ENCODE data around the gene PIK3R6. TPM values are rescaled to one million over a fixed set of nuclear protein-coding genes. Genes with fewer than 3 reads are reported as not detected.

The PIK3R6 gene
- polyA plus RNA-seq, 1 donor (not counting 4 experiments of a cell fraction or from before 2014, with no cell fraction given): 0.03 TPM

DNA sequence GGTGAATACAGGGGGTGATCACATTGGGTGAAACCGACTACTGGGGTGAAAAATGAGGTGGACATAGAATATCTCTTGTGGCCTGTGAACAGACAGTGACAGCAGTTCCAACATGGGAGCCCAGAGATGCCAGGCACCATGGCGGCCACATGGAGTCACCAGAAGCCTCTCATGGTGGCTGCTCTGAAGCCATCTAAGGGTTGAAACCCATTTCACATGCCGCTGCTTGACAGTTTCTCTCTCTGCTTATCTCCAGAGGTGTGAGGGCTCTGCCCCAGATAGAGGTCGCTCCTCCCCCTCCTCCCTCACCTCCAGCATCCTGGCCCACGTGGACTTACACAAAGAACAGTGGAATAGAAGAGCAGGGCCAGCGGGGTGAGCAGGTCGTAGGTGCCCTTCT is 37.9 kb upstream of the PIK3R6 start:
- Histone ChIP-seq H3K4me2 (ENCODE audit: control insufficient read depth, extremely low read depth, insufficient read depth, low read depth, low read length) (no peak overlapping the region), H3K27ac (ENCODE audit: control insufficient read depth, insufficient read depth, low read length) (no peak overlapping the region), H4K20me1 (ENCODE audit: control insufficient read depth, extremely low read depth, insufficient read depth, low read length) (no peaks in the 10 kb centered on the region), H3K9me3 (ENCODE audit: control insufficient read depth, low read depth, low read length) (no peaks in the 10 kb centered on the region), H3K4me3 (ENCODE audit: control insufficient read depth in 2 of 3, extremely low read depth in 1 of 3, insufficient read depth in 2 of 3, low read depth in 1 of 3, low read length in 3 of 3) (no peak overlapping the region), H3K27me3 (ENCODE audit: control insufficient read depth, extremely low read depth, insufficient read depth, low read length) (peaks cover 2% of the 10 kb centered on the region), H3K4me1 (ENCODE audit: control insufficient read depth, extremely low read depth, insufficient read depth, low read length) (no peaks in the 10 kb centered on the region), H2AFZ (ENCODE audit: control insufficient read depth, low read length) (no peak overlapping the region), H3K36me3 (ENCODE audit: control insufficient read depth in 2 of 2, extremely low read depth in 1 of 2, insufficient read depth in 2 of 2, low read length in 2 of 2) (no peaks in the 10 kb centered on the region), H3K79me2 (ENCODE audit: control insufficient read depth, insufficient read depth, low read length) (no peaks in the 10 kb centered on the region), H3K9me1 (ENCODE audit: control insufficient read depth, extremely low read depth, insufficient read depth, low read length) (no peaks in the 10 kb centered on the region), H3K9ac (ENCODE audit: control insufficient read depth, extremely low read depth, insufficient read depth, low read length) (no peak overlapping the region)
- DNase-seq (ENCODE audit: low read depth, low spot score) (no peak), FAIRE-seq (no peak)
- TF ChIP-seq EZH2 (IDR thresholded peaks at IDR 0.05; ENCODE audit: low read length): no peak
- TF ChIP-seq, protein P1, sequence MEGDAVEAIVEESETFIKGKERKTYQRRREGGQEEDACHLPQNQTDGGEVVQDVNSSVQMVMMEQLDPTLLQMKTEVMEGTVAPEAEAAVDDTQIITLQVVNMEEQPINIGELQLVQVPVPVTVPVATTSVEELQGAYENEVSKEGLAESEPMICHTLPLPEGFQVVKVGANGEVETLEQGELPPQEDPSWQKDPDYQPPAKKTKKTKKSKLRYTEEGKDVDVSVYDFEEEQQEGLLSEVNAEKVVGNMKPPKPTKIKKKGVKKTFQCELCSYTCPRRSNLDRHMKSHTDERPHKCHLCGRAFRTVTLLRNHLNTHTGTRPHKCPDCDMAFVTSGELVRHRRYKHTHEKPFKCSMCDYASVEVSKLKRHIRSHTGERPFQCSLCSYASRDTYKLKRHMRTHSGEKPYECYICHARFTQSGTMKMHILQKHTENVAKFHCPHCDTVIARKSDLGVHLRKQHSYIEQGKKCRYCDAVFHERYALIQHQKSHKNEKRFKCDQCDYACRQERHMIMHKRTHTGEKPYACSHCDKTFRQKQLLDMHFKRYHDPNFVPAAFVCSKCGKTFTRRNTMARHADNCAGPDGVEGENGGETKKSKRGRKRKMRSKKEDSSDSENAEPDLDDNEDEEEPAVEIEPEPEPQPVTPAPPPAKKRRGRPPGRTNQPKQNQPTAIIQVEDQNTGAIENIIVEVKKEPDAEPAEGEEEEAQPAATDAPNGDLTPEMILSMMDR (optimal IDR thresholded peaks at IDR 0.05 in 1 of 3, IDR thresholded peaks at IDR 0.05 in 1 of 3, conservative IDR thresholded peaks at IDR 0.05 in 1 of 3; ENCODE audit: extremely low read depth in 1 of 3, insufficient read depth in 2 of 3, low read length in 3 of 3): no peak
- dilution Hi-C loops (cut with MboI; ENCODE audit: extremely low pct_ligation_motif_present, low sequenced_read_pairs): no loop called here

DNA sequence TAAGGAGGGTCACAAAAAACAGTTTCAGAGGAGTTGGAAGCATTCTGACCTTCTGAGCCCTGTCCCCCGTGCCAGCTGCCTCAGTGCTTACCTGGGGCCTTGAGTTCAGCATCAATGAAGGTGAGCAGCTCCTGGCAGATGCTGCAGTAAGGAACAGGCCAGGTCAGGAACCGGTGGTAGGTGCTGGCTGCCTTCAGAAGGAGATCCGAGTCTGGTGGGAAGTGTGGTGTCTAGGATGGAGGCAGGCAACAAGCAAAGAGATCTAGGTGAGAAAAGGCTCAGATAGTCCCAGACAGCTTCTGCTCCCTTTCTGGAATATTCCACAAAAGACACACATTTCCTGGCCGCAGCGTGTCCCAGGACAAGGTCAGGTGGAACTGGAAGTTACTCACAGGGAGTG is 37.2 kb upstream of the PIK3R6 start:
- H3K4me2 ChIP-seq (ENCODE audit: control insufficient read depth, extremely low read depth, insufficient read depth, low read depth, low read length): no peak overlapping the region
- H3K9me3 ChIP-seq (ENCODE audit: control insufficient read depth, low read depth, low read length): no peaks in the 10 kb centered on the region
- no peaks in the 10 kb centered on the region for H3K79me2 ChIP-seq (ENCODE audit: control insufficient read depth, insufficient read depth, low read length)
- no peaks in the 10 kb centered on the region for H4K20me1 ChIP-seq (ENCODE audit: control insufficient read depth, extremely low read depth, insufficient read depth, low read length)
- no peak overlapping the region for H3K27ac ChIP-seq (ENCODE audit: control insufficient read depth, insufficient read depth, low read length)
- DNase-seq (ENCODE audit: low read depth, low spot score) (no peak), FAIRE-seq (no peak)
- no peaks in the 10 kb centered on the region for H3K36me3 ChIP-seq (ENCODE audit: control insufficient read depth in 2 of 2, extremely low read depth in 1 of 2, insufficient read depth in 2 of 2, low read length in 2 of 2)
- H3K9me1 ChIP-seq (ENCODE audit: control insufficient read depth, extremely low read depth, insufficient read depth, low read length): no peaks in the 10 kb centered on the region
- no peaks in the 10 kb centered on the region for H3K4me1 ChIP-seq (ENCODE audit: control insufficient read depth, extremely low read depth, insufficient read depth, low read length)
- no peak overlapping the region for H3K4me3 ChIP-seq (ENCODE audit: control insufficient read depth in 2 of 3, extremely low read depth in 1 of 3, insufficient read depth in 2 of 3, low read depth in 1 of 3, low read length in 3 of 3)
- H2AFZ ChIP-seq (ENCODE audit: control insufficient read depth, low read length): no peak overlapping the region
- H3K9ac ChIP-seq (ENCODE audit: control insufficient read depth, extremely low read depth, insufficient read depth, low read length): no peak overlapping the region
- TF ChIP-seq, protein P1 (optimal IDR thresholded peaks at IDR 0.05 in 1 of 3, IDR thresholded peaks at IDR 0.05 in 1 of 3, conservative IDR thresholded peaks at IDR 0.05 in 1 of 3; ENCODE audit: extremely low read depth in 1 of 3, insufficient read depth in 2 of 3, low read length in 3 of 3): no peak
- TF ChIP-seq EZH2 (IDR thresholded peaks at IDR 0.05; ENCODE audit: low read length): no peak
- no peaks in the 10 kb centered on the region for H3K27me3 ChIP-seq (ENCODE audit: control insufficient read depth, extremely low read depth, insufficient read depth, low read length)
- dilution Hi-C loops (cut with MboI; ENCODE audit: extremely low pct_ligation_motif_present, low sequenced_read_pairs): no loop called here
